Keratinocyte (primary cell): ENCODE measurements around the gene DSCAM. TPM values are rescaled to one million over a fixed set of nuclear protein-coding genes. Genes with fewer than 3 reads are reported as not detected.

Source experiments
- DNase-seq: peaks from one replicate; pipeline ENCODE4 v3.0.0-alpha.2; 2011; ENCODE audit warnings: low read depth, missing footprints, low spot score
- FAIRE-seq: peaks from 2 replicates; lab custom pipeline; 2011; peaks lifted over from hg19 to GRCh38; lab: Jason Lieb, UNC
- H2AFZ ChIP-seq: 2 replicates; pipeline ENCODE4 v1.6.0; 2012; ENCODE audit warnings: low read length, control low read depth, inconsistent platforms; ENCODE audit not compliant: control insufficient read depth
- H3K27ac ChIP-seq: 2 replicates; pipeline ENCODE4 v1.5.1; 2011; ENCODE audit warnings: low read length; ENCODE audit not compliant: control insufficient read depth, insufficient read depth
- H3K27me3 ChIP-seq: 3 replicates; pipeline ENCODE4 v1.6.0; 2011; ENCODE audit warnings: low read length; ENCODE audit not compliant: control insufficient read depth, insufficient read depth; ENCODE audit errors: extremely low read depth
- H3K36me3 ChIP-seq, 2 experiments: 2 replicates in 1 of 2; 3 replicates in 1 of 2; pipeline ENCODE4 v1.5.1; 2011; ENCODE audit warnings: low read length in 2 of 2, mild to moderate bottlenecking in 1 of 2; ENCODE audit not compliant: control insufficient read depth in 2 of 2, insufficient read depth in 2 of 2; ENCODE audit errors: extremely low read depth in 1 of 2
- H3K4me1 ChIP-seq: 3 replicates; pipeline ENCODE4 v1.5.1; 2011; ENCODE audit warnings: low read length; ENCODE audit not compliant: control insufficient read depth, insufficient read depth; ENCODE audit errors: extremely low read depth
- H3K4me2 ChIP-seq: 3 replicates; pipeline ENCODE4 v1.6.0; 2011; ENCODE audit warnings: low read depth, low read length; ENCODE audit not compliant: control insufficient read depth, insufficient read depth; ENCODE audit errors: extremely low read depth
- H3K4me3 ChIP-seq, 3 experiments: fragments of 200-600 bp in 1 of 3; sonication (generic) in 1 of 3; 2 replicates in 2 of 3; 3 replicates in 1 of 3; pipeline ENCODE4 v1.5.1; 2011 to 2016; ENCODE audit warnings: low read length in 3 of 3, mild to moderate bottlenecking in 3 of 3, control low read depth in 2 of 3, inconsistent platforms in 1 of 3, low read depth in 1 of 3, mixed read lengths in 1 of 3, mixed run types in 1 of 3, moderate library complexity in 1 of 3; ENCODE audit not compliant: control insufficient read depth in 2 of 3, insufficient read depth in 2 of 3; ENCODE audit errors: extremely low read depth in 1 of 3
- H3K79me2 ChIP-seq: 2 replicates; pipeline ENCODE4 v1.6.0; 2012; ENCODE audit warnings: low read length; ENCODE audit not compliant: control insufficient read depth, insufficient read depth
- H3K9ac ChIP-seq: 3 replicates; pipeline ENCODE4 v1.6.0; 2011; ENCODE audit warnings: low read length; ENCODE audit not compliant: control insufficient read depth, insufficient read depth; ENCODE audit errors: extremely low read depth
- H3K9me1 ChIP-seq: 3 replicates; pipeline ENCODE4 v1.6.0; 2011; ENCODE audit warnings: low read length; ENCODE audit not compliant: control insufficient read depth, insufficient read depth; ENCODE audit errors: extremely low read depth
- H3K9me3 ChIP-seq: 2 replicates; pipeline ENCODE4 v1.5.1; 2012; ENCODE audit warnings: low read depth, low read length; ENCODE audit not compliant: control insufficient read depth
- H4K20me1 ChIP-seq: 3 replicates; pipeline ENCODE4 v1.6.0; 2011; ENCODE audit warnings: low read length; ENCODE audit not compliant: control insufficient read depth, insufficient read depth; ENCODE audit errors: extremely low read depth
- CTCF ChIP-seq, 3 experiments: IDR thresholded peaks in 1 of 3; conservative IDR thresholded peaks in 1 of 3; optimal IDR thresholded peaks in 1 of 3; 2 replicates in 2 of 3; 3 replicates in 1 of 3; pipeline versions ENCODE3 to v1.5.1; 2011; ENCODE audit warnings: low read length in 3 of 3, mild to moderate bottlenecking in 3 of 3, moderate library complexity in 2 of 3, control low read depth in 1 of 3, inconsistent platforms in 1 of 3; ENCODE audit not compliant: insufficient read depth in 2 of 3; ENCODE audit errors: extremely low read depth in 1 of 3
- EZH2 ChIP-seq: IDR thresholded peaks from one replicate; pipeline ENCODE4 v1.6.1; 2012; ENCODE audit warnings: inconsistent platforms, mild to moderate bottlenecking, low read length, moderate library complexity
- dilution Hi-C: fragments of 300-500 bp; cut with MboI; formaldehyde crosslinking; loops from one replicate; pipeline ENCODE4 v1.7.0; 2020; ENCODE audit warnings: low sequenced_read_pairs; ENCODE audit not compliant: extremely low pct_ligation_motif_present
- polyA plus RNA-seq, 5 experiments: library from polyadenylated mRNA; depleted of rRNA in 3 of 5; stranded (reverse) in 3 of 5; stranded (forward) in 1 of 5; unstranded in 1 of 5; fragments of >200 nt; gene quantifications; 1 replicate in 1 of 5; 2 replicates in 3 of 5; 3 replicates in 1 of 5; pipeline versions ENCODE4 v1.2.1 to v1.2.3, GENCODE V29; 2011 to 2012; ENCODE audit warnings: missing spikeins in 2 of 5, low read depth in 1 of 5, low replicate concordance in 1 of 5

DSCAM gene
- polyA plus RNA-seq, 1 donor (not counting 4 experiments of a cell fraction or from before 2014, with no cell fraction given), result 2.1 TPM

DNA sequence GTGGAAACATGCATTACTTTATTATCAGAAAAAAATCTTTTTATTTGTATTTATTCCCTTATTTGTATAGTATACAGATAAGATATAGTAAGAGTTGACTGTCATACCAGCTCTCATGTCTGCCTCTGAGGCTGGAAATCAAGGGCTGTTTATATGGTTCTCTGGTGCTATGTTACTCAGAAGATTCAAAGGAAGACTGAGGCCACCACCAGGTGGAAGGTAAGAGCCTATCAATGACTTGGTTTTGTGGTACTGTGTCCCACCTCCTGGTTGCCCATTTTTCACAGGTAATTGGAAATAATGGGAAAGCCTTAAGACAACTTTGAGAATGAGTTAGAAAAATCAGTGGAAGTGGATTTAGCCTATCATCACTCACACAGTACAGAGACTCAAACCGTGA is 342.1 kb downstream of the DSCAM start:
- Histone ChIP-seq H3K79me2 (no peaks in the 10 kb centered on the region), H3K27ac (no peak overlapping the region), H3K4me3 (no peak overlapping the region), H3K9ac (no peak overlapping the region), H3K4me2 (no peak overlapping the region), H3K4me1 (no peaks in the 10 kb centered on the region), H3K36me3 (no peaks in the 10 kb centered on the region), H3K27me3 (no peaks in the 10 kb centered on the region), H2AFZ (no peak overlapping the region), H3K9me3 (no peaks in the 10 kb centered on the region), H4K20me1 (no peaks in the 10 kb centered on the region), H3K9me1 (no peaks in the 10 kb centered on the region)
- TF ChIP-seq EZH2 (no peak), CTCF (optimal IDR thresholded peaks at IDR 0.05 in 1 of 3, IDR thresholded peaks at IDR 0.05 in 1 of 3, conservative IDR thresholded peaks at IDR 0.05 in 1 of 3; ENCODE audit: extremely low read depth in 1 of 3, insufficient read depth in 2 of 3, low read length in 3 of 3) (no peak)
- FAIRE-seq, result no peak
- dilution Hi-C loops, result no loop called here
- DNase-seq, result no peak

- no peak overlapping the region for H3K27ac ChIP-seq
- H3K9me3 ChIP-seq, result no peaks in the 10 kb centered on the region
- FAIRE-seq (no peak), DNase-seq (no peak)
- no peaks in the 10 kb centered on the region for H3K36me3 ChIP-seq
- H3K79me2 ChIP-seq, result peaks cover 1% of the 10 kb centered on the region
- no peaks in the 10 kb centered on the region for H3K4me1 ChIP-seq
- no peaks in the 10 kb centered on the region for H3K27me3 ChIP-seq
- no peak overlapping the region for H3K4me3 ChIP-seq
- H3K4me2 ChIP-seq, result no peak overlapping the region
- no peaks in the 10 kb centered on the region for H4K20me1 ChIP-seq
- H2AFZ ChIP-seq, result no peak overlapping the region
- no peak overlapping the region for H3K9ac ChIP-seq
- TF ChIP-seq CTCF (optimal IDR thresholded peaks at IDR 0.05 in 1 of 3, IDR thresholded peaks at IDR 0.05 in 1 of 3, conservative IDR thresholded peaks at IDR 0.05 in 1 of 3; ENCODE audit: extremely low read depth in 1 of 3, insufficient read depth in 2 of 3, low read length in 3 of 3) (no peak), EZH2 (no peak)
- H3K9me1 ChIP-seq, result no peaks in the 10 kb centered on the region
- dilution Hi-C loops, result no loop called here
Measured at GRCh38 chr21:40496116-40496515, 350.8 kb downstream of the DSCAM start.
